HepG2 (cell line): ENCODE results near the gene GSK3B. TPM values are rescaled to one million over a fixed set of nuclear protein-coding genes. Genes with fewer than 3 reads are reported as not detected.

ENCODE experiments used
- AKAP8 ChIP-seq: sonication (generic); formaldehyde crosslinking; IDR thresholded peaks from 2 replicates; pipeline ENCODE4 v1.5.1; 2020; ENCODE audit warnings: mild to moderate bottlenecking, missing genetic modification reagents
- DR1 ChIP-seq: sonication (generic); formaldehyde crosslinking; IDR thresholded peaks from 2 replicates; pipeline ENCODE4 v1.8.0; 2021; ENCODE audit warnings: mild to moderate bottlenecking, missing genetic modification reagents, inconsistent platforms
- HNRNPL ChIP-seq: fragments of 200-400 bp; formaldehyde crosslinking; IDR thresholded peaks from 2 replicates; pipeline ENCODE4 v1.6.1; 2017; ENCODE audit warnings: mild to moderate bottlenecking, low read depth, low read length
- KAT2B ChIP-seq: fragments of 150-350 bp; IDR thresholded peaks from 2 replicates; pipeline ENCODE4 v1.6.1; 2014; ENCODE audit warnings: low read depth, low read length, borderline replicate concordance
- MIXL1 ChIP-seq: IDR thresholded peaks from 2 replicates; pipeline ENCODE4 v1.6.1; 2016
- NFE2 ChIP-seq: sonication (generic); formaldehyde crosslinking; IDR thresholded peaks from 2 replicates; pipeline ENCODE4 v1.4.0; 2020; ENCODE audit warnings: missing genetic modification reagents
- NFIC ChIP-seq: IDR thresholded peaks from 2 replicates; pipeline ENCODE4 v1.6.1; 2012; ENCODE audit warnings: mild to moderate bottlenecking, low read length, inconsistent platforms
- NR2C2 ChIP-seq: sonication (generic); formaldehyde crosslinking; IDR thresholded peaks from 2 replicates; pipeline ENCODE4 v1.4.0; 2020; ENCODE audit warnings: missing genetic modification reagents, mild to moderate bottlenecking, moderate library complexity, borderline replicate concordance
- POLR2G ChIP-seq: fragments of 200-400 bp; formaldehyde crosslinking; IDR thresholded peaks from 2 replicates; pipeline ENCODE4 v1.6.1; 2018; ENCODE audit warnings: mild to moderate bottlenecking, low read depth, low read length, moderate library complexity
- PTBP1 ChIP-seq: fragments of 200-400 bp; formaldehyde crosslinking; IDR thresholded peaks from 2 replicates; pipeline ENCODE4 v1.6.1; 2018; ENCODE audit warnings: low read length, low read depth; ENCODE audit not compliant: poor library complexity, severe bottlenecking
- RXRB ChIP-seq: IDR thresholded peaks from 2 replicates; pipeline ENCODE4 v1.6.1; 2016; ENCODE audit warnings: borderline replicate concordance, missing genetic modification reagents, missing compliant biosample characterization
- TCF12 ChIP-seq, 2 experiments: fragments of 450-650 bp in 1 of 2; sonication (generic) in 1 of 2; formaldehyde crosslinking in 1 of 2; IDR thresholded peaks; 2 replicates each; pipeline versions ENCODE4 v1.6.1 to v1.8.0; 2017 to 2022; ENCODE audit warnings: antibody characterized with exemption in 1 of 2, mild to moderate bottlenecking in 1 of 2, missing genetic modification reagents in 1 of 2, moderate library complexity in 1 of 2
- XRCC5 ChIP-seq: fragments of 200-400 bp; formaldehyde crosslinking; optimal IDR thresholded peaks from 2 replicates; pipeline ENCODE3; 2017; ENCODE audit warnings: mild to moderate bottlenecking, low read length
- ZNF326 ChIP-seq: sonication (generic); formaldehyde crosslinking; IDR thresholded peaks from 2 replicates; pipeline ENCODE4 v1.4.0; 2020; ENCODE audit warnings: missing genetic modification reagents, borderline replicate concordance
- ZNF468 ChIP-seq: sonication (generic); formaldehyde crosslinking; IDR thresholded peaks from 2 replicates; pipeline ENCODE4 v1.8.0; 2022; ENCODE audit warnings: mild to moderate bottlenecking, moderate library complexity, missing genetic modification reagents
- ZNF557 ChIP-seq: sonication (generic); formaldehyde crosslinking; IDR thresholded peaks from 2 replicates; pipeline ENCODE4 v1.4.0; 2020; ENCODE audit warnings: missing genetic modification reagents
- ZNF644 ChIP-seq: IDR thresholded peaks from 2 replicates; pipeline ENCODE4 v1.6.1; 2016; ENCODE audit warnings: low read depth
- ZNF652 ChIP-seq: IDR thresholded peaks from 2 replicates; pipeline ENCODE4 v1.6.1; 2016; ENCODE audit warnings: low read depth, borderline replicate concordance
- ZNF713 ChIP-seq: sonication (generic); formaldehyde crosslinking; IDR thresholded peaks from 2 replicates; pipeline ENCODE4 v1.4.0; 2020; ENCODE audit warnings: mild to moderate bottlenecking, missing genetic modification reagents
- ZNF773 ChIP-seq: sonication (generic); formaldehyde crosslinking; IDR thresholded peaks from 2 replicates; pipeline ENCODE4 v1.4.0; 2020; ENCODE audit warnings: missing genetic modification reagents, borderline replicate concordance
- ZNF878 ChIP-seq: sonication (generic); formaldehyde crosslinking; IDR thresholded peaks from 2 replicates; pipeline ENCODE4 v1.8.1; 2023; ENCODE audit warnings: mild to moderate bottlenecking, missing genetic modification reagents, moderate library complexity
- polyA plus RNA-seq, 8 experiments: library from polyadenylated mRNA; depleted of rRNA in 3 of 8; stranded (reverse) in 7 of 8; unstranded in 1 of 8; fragments of >200 nt; fragmentation: Illumina TruSeq in 4 of 8; extraction: Trizol in 4 of 8; gene quantifications; 2 replicates each; pipeline versions ENCODE4 v1.2.1 to v1.2.3, GENCODE V29; 2011 to 2016; ENCODE audit warnings: low read depth in 4 of 8, missing spikeins in 1 of 8, mixed read lengths in 1 of 8; ENCODE audit not compliant: insufficient read depth in 1 of 8
- total RNA-seq, 5 experiments: library from RNA; depleted of rRNA; stranded (reverse); fragments of >200 nt; fragmentation: Illumina TruSeq; extraction: Trizol; gene quantifications; 2 replicates each; pipeline ENCODE4 v1.2.3, GENCODE V29; 2016; ENCODE audit warnings: low read depth in 1 of 5
- TF ChIP-seq, protein P1 (sequence below): sonication (generic); formaldehyde crosslinking; IDR thresholded peaks from 2 replicates; pipeline ENCODE4 v1.5.1; 2020; ENCODE audit warnings: mild to moderate bottlenecking, missing genetic modification reagents, borderline replicate concordance
- TF ChIP-seq, protein P2 (sequence below): sonication (generic); formaldehyde crosslinking; IDR thresholded peaks from 2 replicates; pipeline ENCODE4 v1.5.0; 2020; ENCODE audit warnings: mild to moderate bottlenecking, missing genetic modification reagents

The GSK3B gene
- total and polyA plus RNA-seq, 2 of the 13 experiments (the other 11 are each of a cell fraction or from before 2014, with no cell fraction given), result 22.3 to 30.1 TPM

DNA sequence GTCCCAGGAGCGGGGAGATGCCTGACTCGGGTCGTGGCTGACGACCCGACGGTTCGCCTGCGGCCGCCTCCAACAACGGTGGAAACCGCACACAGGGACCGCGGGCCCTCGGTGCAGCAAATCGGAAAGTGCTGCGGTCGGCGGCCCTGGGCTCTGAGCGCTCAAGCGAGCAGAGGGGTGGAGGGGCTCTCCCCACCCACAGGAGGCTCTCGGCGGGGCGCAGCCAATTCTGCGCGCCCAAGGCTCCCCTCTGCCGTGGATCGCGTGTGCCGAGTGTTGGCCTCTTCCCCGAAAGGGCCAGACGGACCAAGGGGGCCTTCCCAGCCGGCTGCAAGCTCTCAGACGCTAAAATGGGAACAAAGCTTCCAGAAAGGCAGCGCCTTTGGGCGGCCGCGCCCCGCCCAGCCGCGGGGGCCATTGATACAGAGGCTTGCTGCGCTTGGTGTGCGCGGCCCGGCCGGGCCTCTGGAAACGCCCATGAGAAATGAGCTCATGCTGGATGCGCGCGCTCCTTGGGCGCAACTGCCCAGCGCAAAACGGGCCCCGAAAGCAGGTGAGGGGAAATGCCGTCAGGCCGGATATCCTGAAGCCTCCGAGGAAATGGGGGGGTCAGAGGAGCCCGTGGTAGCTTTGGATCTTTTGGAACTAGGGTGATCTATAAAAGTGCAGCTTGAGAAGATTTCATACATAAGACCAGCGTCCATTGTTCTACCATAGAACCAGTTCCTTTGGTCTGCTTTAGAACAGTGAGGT, 1.2 kb upstream of the GSK3B start (continued):
- TF ChIP-seq, protein P1, sequence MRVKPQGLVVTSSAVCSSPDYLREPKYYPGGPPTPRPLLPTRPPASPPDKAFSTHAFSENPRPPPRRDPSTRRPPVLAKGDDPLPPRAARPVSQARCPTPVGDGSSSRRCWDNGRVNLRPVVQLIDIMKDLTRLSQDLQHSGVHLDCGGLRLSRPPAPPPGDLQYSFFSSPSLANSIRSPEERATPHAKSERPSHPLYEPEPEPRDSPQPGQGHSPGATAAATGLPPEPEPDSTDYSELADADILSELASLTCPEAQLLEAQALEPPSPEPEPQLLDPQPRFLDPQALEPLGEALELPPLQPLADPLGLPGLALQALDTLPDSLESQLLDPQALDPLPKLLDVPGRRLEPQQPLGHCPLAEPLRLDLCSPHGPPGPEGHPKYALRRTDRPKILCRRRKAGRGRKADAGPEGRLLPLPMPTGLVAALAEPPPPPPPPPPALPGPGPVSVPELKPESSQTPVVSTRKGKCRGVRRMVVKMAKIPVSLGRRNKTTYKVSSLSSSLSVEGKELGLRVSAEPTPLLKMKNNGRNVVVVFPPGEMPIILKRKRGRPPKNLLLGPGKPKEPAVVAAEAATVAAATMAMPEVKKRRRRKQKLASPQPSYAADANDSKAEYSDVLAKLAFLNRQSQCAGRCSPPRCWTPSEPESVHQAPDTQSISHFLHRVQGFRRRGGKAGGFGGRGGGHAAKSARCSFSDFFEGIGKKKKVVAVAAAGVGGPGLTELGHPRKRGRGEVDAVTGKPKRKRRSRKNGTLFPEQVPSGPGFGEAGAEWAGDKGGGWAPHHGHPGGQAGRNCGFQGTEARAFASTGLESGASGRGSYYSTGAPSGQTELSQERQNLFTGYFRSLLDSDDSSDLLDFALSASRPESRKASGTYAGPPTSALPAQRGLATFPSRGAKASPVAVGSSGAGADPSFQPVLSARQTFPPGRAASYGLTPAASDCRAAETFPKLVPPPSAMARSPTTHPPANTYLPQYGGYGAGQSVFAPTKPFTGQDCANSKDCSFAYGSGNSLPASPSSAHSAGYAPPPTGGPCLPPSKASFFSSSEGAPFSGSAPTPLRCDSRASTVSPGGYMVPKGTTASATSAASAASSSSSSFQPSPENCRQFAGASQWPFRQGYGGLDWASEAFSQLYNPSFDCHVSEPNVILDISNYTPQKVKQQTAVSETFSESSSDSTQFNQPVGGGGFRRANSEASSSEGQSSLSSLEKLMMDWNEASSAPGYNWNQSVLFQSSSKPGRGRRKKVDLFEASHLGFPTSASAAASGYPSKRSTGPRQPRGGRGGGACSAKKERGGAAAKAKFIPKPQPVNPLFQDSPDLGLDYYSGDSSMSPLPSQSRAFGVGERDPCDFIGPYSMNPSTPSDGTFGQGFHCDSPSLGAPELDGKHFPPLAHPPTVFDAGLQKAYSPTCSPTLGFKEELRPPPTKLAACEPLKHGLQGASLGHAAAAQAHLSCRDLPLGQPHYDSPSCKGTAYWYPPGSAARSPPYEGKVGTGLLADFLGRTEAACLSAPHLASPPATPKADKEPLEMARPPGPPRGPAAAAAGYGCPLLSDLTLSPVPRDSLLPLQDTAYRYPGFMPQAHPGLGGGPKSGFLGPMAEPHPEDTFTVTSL (CRISPR knock-in tag), result peak; percentile 63; the same call in 1 of the 2 replicates
- no peak for TF ChIP-seq ZNF652 (CRISPR knock-in tag)
- peak; percentile 9; the same call in 1 of the 2 replicates for TF ChIP-seq RXRB (CRISPR knock-in tag)
- no peak for TF ChIP-seq NFIC
- peak; percentile 10; the same call in 1 of the 2 replicates for TF ChIP-seq MIXL1 (CRISPR knock-in tag)
- TF ChIP-seq NR2C2 (CRISPR knock-in tag), result peak; percentile 55; the same call in 1 of the 2 replicates
- TF ChIP-seq NFE2, result no peak
- 0 out of 2 replicates have a peak, but pooled peaks have one; percentile 36 for TF ChIP-seq ZNF557
- TF ChIP-seq PTBP1, result no peak
- no peak; the same call in 1 of the 2 replicates for TF ChIP-seq DR1 (CRISPR knock-in tag)
- peak; percentile 18 for TF ChIP-seq XRCC5
- TF ChIP-seq, protein P2, sequence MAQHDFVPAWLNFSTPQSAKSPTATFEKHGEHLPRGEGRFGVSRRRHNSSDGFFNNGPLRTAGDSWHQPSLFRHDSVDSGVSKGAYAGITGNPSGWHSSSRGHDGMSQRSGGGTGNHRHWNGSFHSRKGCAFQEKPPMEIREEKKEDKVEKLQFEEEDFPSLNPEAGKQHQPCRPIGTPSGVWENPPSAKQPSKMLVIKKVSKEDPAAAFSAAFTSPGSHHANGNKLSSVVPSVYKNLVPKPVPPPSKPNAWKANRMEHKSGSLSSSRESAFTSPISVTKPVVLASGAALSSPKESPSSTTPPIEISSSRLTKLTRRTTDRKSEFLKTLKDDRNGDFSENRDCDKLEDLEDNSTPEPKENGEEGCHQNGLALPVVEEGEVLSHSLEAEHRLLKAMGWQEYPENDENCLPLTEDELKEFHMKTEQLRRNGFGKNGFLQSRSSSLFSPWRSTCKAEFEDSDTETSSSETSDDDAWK, result no peak
- TF ChIP-seq HNRNPL, result 0 out of 2 replicates have a peak, but pooled peaks have one; percentile 46
- no peak for TF ChIP-seq ZNF773 (CRISPR knock-in tag)
- TF ChIP-seq ZNF644 (CRISPR knock-in tag), result no peak
- TF ChIP-seq POLR2G, result peak; percentile 95
- TF ChIP-seq ZNF326 (CRISPR knock-in tag), result no peak
- 0 out of 2 replicates have a peak, but pooled peaks have one; percentile 19 for TF ChIP-seq AKAP8 (CRISPR knock-in tag)
- TF ChIP-seq TCF12 (IDR thresholded peaks at IDR 0.05), result no peak
- peak; percentile 53; the same call in 1 of the 2 replicates for TF ChIP-seq TCF12 (CRISPR knock-in tag; IDR thresholded peaks at IDR 0.05)
- no peak for TF ChIP-seq KAT2B
- TF ChIP-seq ZNF878, result peak; percentile 49; the same call in 1 of the 2 replicates
- TF ChIP-seq ZNF468 (CRISPR knock-in tag), result 0 out of 2 replicates have a peak, but pooled peaks have one; percentile 43
- 0 out of 2 replicates have a peak, but pooled peaks have one; percentile 19 for TF ChIP-seq ZNF713
